GM18498 (cell line): Measurements from ENCODE around the gene VWA3B.

ENCODE experiments used
- ATAC-seq: cut with Tn5 transposase; IDR thresholded peaks from one replicate; pipeline ENCODE4 v1.9.1; 2021; ENCODE audit warnings: mild to moderate bottlenecking, moderate library complexity; ENCODE audit not compliant: unreplicated experiment

VWA3B gene

GRCh38 chr2:98165516-98166071 lies 78.6 kb downstream of the VWA3B start:
- ATAC-seq = no peak

DNA sequence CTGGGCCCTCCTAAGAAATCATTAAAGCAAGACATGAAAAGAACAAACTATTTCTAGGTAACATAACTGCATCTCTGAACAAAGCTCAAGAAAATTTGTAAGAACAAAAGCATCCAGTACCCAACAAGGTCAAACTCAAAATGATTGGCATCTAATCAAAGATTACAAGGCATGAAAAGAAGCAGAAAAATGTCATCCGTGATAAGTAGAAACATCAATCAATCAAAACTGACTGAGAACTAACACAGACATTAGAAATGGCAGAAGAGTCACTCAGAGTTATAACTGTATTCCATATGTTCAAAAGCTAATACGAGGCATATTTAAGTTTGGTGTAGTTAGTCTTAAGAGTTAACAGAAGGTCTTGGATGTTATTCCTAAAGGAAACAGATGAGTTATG lies 80.9 kb downstream of the VWA3B start:
- ATAC-seq = no peak

DNA sequence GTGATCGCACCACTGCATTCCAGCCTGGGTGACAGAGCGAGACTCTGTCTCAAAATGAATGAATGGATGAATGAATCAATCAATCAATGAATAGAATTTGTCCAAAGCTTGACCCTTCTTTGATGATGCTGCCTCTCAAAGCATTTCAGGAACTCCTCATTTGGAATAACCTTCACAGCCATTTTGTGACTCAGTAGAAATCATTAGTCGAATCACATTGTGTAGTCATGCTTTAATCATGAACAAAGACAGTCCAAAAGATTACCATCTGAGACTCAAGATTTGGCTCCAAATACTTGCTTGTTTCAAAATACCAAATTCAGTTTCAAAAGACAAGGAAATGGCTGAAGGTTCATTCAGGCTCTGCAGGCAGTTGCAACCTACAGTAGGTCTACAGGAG lies 83.1 kb downstream of the VWA3B start:
- no peak for ATAC-seq

DNA sequence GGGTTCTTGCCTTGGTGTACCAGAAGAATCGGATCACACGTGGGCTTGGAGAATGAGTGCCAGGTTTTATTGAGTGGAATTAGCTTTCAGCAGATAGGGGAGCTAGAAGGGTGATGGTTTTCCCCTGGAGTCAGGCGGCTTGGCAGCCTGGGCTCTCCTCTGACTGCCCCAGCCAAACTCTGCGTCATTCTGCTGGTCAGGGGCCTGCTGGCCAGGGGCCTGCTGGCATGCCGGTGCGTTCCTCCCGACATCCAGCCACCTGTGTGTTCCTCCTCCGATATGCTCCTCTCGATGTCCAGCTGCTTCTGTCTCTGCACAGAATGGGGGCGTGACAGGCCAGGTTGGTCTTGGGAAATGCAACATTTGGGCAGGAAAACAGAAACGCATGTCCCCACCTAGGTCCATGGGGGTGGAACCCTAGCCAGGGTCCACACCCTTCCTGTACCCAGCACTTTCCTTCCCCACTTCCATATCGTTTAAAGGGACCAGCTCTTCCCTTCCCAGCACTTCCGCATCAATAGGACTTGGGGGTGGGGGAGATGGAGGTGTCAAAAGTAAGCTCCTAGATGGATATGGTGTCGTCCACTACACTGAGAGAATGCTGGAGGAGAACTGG lies 85.3 kb downstream of the VWA3B start:
- ATAC-seq = no peak

DNA sequence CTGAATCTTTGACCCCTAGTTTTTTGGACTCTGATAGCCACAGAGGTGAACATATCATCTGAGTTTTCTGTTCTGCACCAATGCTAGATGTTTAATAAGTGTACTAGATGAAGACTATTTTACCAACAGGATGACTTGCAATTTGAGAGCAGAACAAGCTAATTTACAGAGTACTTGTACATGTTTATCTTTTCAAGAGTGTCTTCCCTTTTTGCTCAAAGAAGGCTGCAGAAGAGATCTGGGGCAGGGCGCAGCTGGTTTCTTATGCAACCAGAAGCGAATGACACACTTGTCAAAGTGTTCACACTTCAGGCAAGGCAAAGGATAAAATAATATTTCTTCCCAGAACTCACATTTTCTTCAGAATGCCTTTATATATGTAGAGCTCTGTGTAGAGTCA lies 86.0 kb downstream of the VWA3B start:
- no peak for ATAC-seq

DNA sequence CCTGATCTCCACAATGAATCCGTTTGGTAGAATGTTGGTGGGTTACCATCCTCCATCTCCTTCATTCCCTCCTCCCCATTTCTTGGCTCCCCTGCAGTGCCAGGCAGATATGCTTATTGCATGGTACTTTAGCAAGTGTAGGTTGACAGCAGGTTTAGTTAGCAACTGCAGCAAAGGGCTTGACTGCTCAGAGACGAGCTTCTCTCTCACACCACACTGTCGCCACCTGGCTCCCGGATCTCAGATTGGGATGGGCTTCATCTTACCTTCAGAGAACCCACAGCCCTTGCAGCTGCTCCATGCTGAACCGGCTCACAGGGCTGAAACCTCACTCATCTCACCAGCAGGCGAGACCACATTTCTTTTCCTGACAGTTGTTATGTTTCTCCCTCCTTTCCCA lies 88.8 kb downstream of the VWA3B start:
- no peak for ATAC-seq

- ATAC-seq = no peak
Measured at GRCh38 chr2:98177286-98177685, 90.3 kb downstream of the VWA3B start.

- ATAC-seq = no peak
Measured at GRCh38 chr2:98177986-98178385, 91.0 kb downstream of the VWA3B start.

GRCh38 chr2:98180456-98180855 lies 93.5 kb downstream of the VWA3B start:
- no peak for ATAC-seq

DNA sequence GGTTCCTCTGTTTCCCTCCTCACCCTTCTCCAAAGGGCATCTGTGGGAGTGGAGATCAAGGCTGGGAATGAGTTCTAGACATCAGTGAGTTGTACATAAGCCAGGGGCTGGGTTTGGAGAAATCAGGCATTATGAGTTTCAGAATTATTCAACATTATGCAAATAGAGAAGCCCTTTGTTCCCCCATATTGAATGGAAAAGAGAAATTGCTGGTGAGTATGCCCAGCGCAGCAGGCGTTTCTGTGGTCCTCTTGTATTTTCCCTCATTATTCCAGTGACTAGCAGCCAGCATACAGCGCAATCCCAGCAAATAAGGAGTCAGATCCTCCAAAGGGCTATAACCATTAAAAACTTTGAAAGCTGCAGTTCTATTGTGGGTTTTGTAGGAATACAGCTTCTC lies 94.4 kb downstream of the VWA3B start:
- ATAC-seq = no peak

DNA sequence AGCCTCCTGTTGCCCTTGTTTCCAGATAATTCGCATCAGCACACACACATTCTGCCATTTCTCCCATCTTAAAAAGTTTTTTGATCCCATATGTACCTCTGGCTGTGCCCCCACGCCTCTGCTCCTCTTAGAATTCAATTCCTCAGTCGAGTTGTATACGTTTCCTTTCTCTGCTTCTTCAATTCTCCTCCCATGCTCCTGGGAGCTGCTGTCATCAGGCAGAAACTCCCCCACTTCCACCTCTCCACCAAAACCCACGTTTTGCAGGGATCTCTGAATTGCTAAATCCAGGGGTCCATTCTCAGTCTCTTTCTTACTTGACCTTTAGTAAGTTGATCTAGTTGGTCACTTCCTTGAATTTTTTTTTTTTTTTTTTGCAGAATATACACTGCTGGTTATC lies 98.8 kb downstream of the VWA3B start:
- no peak for ATAC-seq

- no peak for ATAC-seq
Measured at GRCh38 chr2:98187194-98187593, 100.2 kb downstream of the VWA3B start.

DNA sequence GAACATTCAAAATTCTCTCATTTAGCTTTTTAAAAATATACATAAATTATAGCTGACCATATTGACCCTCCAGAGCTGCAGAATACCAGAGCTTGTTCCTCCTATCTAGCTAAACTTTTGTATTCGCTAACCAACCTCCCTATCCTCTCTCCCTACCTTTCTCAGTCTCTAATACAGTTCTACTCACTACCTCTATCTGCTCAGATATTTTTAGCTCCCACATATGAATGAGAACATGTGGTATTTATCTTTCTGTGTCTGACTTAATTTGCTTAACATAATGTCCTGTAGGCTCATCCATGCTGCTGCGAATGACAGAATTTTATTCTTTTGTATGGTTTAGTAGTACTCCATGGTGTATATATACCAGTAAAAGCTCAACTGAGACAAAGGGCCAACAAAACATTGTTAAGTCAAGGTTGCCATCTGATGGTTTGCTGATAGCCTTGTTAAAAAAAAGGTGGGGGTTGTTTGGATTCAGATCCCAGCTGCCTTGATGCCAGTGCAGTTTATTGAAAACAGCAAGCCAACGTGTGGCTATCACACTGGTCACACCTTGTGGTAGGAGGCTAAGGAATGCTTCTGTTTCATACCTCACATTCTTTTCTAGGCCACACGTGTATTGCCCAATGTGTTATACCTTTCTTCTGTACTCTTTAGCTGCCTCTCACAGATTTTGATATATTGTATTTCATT lies 101.5 kb downstream of the VWA3B start:
- no peak for ATAC-seq

DNA sequence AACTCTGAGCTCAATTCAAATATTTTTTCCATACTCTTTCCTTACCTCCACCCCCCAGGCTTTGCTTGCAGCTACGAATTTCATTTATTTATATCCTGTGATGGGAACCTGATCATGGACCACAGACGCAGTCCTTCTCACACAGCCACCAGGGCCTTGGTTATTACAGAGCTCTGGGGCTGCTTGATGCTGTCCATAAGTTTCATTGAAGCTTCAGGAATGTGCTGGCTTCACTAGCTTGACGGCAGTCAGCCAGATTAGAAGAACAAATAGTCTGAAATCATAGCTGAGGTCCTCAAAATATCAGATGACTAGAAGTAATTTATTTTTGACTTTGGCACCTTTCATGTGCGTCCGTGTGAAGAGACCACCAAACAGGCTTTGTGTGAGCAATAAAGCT lies 104.9 kb downstream of the VWA3B start:
- ATAC-seq = no peak

- no peak for ATAC-seq
Measured at GRCh38 chr2:98201576-98201975, 114.6 kb downstream of the VWA3B start.

- ATAC-seq = no peak
Measured at GRCh38 chr2:98205889-98206288, 118.9 kb downstream of the VWA3B start.

- no peak for ATAC-seq
Measured at GRCh38 chr2:98212092-98213000, 125.4 kb downstream of the VWA3B start.

GRCh38 chr2:98216616-98217015 lies 129.6 kb downstream of the VWA3B start:
- no peak for ATAC-seq

DNA sequence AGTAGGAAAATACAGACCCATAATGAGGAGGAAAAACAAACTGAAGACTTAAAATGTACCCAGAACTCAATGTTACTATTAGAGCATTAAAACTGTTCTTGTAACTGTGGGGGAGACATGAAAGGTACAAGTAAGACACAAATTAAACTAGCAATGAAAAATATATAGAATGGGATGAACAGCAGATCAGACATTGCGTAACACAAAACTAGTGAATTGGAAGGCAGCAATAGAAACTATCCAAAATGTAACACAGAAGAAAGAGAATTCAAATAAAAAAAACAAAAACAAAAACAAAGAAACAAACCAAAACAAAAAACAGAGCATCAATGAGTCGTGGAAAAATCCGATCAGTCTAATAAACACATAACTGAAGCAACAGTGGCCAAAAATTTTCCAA lies 132.2 kb downstream of the VWA3B start:
- ATAC-seq = no peak

DNA sequence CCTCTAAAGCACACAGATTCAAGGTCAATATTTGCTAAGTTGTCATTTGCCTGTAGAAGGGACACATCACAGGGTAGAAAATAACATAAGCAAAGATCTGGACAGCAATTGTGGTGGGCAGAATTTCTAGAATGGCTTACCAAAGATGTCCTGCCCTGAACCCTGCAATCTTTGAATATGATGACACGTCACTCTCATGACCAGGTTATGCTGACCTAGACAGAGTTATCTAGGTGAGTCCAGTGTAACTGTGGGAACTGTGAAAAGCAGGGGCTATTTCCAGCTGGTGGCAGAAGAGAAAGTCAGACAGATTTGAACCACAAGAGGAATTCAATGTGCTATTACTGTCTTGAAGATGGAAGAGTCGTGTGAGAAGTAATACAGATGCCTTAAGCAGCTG lies 147.0 kb downstream of the VWA3B start:
- ATAC-seq = no peak

DNA sequence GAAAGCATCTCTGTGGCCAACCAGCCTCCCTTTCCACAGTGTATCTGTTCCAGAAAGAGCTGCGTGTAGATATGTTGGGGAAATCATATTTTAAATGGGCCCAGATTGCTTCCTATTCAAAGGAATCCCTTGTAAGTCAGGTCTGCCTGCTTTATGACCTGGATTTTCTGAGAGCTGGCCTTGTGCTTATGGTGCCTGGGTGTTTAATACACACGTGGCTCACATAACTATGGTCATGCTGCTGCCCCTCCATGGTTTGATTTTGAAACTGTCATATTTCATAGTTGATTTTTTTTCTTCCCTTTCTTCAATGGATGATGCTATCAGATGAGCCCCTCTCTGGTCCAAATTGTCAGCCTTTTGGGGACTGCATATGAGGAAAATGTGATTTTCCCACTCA lies 147.8 kb downstream of the VWA3B start:
- ATAC-seq = no peak

DNA sequence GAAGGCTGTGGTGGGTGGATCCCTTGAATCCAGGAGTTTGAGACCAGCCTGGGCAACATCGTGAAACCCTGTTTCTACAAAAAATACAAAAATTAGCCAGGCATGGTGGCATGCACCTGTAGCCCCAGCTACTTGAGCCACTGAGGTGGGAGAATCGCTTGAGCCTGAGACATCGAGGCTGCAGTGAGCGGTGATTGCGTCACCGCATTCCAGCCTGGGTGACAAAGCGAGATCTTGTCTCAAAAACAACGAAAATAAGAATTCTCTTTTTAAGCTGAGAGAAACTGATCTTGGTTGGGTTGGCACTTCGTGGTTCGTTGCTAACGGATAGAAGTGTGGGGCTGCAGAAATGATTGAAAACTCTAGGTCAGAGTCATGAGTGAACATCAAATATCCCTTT lies 150.0 kb downstream of the VWA3B start:
- no peak for ATAC-seq
